GM23338 (cell line): ENCODE data around the gene GDF10. TPM values are rescaled to one million over a fixed set of nuclear protein-coding genes. Genes with fewer than 3 reads are reported as not detected.

Experiments
- ATAC-seq: fragments of 200-7000 bp; cut with Tn5 transposase; 3 replicates; pipeline ENCODE4 v1.9.1; 2020
- DNase-seq: peaks from one replicate; pipeline ENCODE4 v3.0.0-alpha.2; 2015; ENCODE audit warnings: low spot score
- H2AFZ ChIP-seq: fragments of 200-600 bp; sonication (generic); 2 replicates; pipeline ENCODE4 v1.8.0; 2016; ENCODE audit warnings: antibody characterized with exemption, mild to moderate bottlenecking, moderate library complexity
- H3F3A ChIP-seq: fragments of 200-600 bp; sonication (generic); replicated peaks from 2 replicates; pipeline ENCODE4 v1.8.0; 2017; ENCODE audit warnings: antibody characterized with exemption, mixed run types, low read depth
- H3K27ac ChIP-seq: fragments of 200-600 bp; sonication (generic); 2 replicates; pipeline ENCODE4 v1.6.1; 2016; ENCODE audit warnings: low read depth
- H3K27me3 ChIP-seq: fragments of 200-600 bp; sonication (generic); 2 replicates; pipeline ENCODE4 v1.8.0; 2016; ENCODE audit warnings: mild to moderate bottlenecking, mixed run types, moderate library complexity; ENCODE audit not compliant: insufficient read depth
- H3K36me3 ChIP-seq: fragments of 200-600 bp; sonication (generic); 2 replicates; pipeline ENCODE4 v1.8.0; 2016; ENCODE audit warnings: mild to moderate bottlenecking; ENCODE audit not compliant: insufficient read depth
- H3K4me1 ChIP-seq: fragments of 200-600 bp; sonication (generic); 2 replicates; pipeline ENCODE4 v1.8.0; 2016; ENCODE audit warnings: mild to moderate bottlenecking, moderate library complexity; ENCODE audit not compliant: insufficient read depth
- H3K4me2 ChIP-seq: fragments of 200-600 bp; sonication (generic); 2 replicates; pipeline ENCODE4 v1.7.1; 2017; ENCODE audit warnings: mixed run types
- H3K4me3 ChIP-seq: fragments of 200-600 bp; sonication (generic); 2 replicates; pipeline ENCODE4 v1.6.1; 2016; ENCODE audit warnings: mixed run types
- H3K79me2 ChIP-seq: fragments of 200-600 bp; sonication (generic); replicated peaks from 2 replicates; pipeline ENCODE4 v1.8.0; 2017; ENCODE audit warnings: mild to moderate bottlenecking; ENCODE audit not compliant: insufficient read depth
- H3K9me2 ChIP-seq: fragments of 200-600 bp; sonication (generic); 2 replicates; pipeline ENCODE4 v1.8.0; 2017; ENCODE audit not compliant: insufficient read depth
- H4K20me1 ChIP-seq: fragments of 200-600 bp; sonication (generic); replicated peaks from 2 replicates; pipeline ENCODE4 v1.8.0; 2017; ENCODE audit warnings: mild to moderate bottlenecking; ENCODE audit not compliant: insufficient read depth
- H3K27ac Mint-ChIP-seq: 2 replicates; pipeline ENCODE4 v1.8.0; 2020; ENCODE audit warnings: inconsistent platforms, mild to moderate bottlenecking, moderate library complexity, mixed read lengths
- H3K27me3 Mint-ChIP-seq: 3 replicates; pipeline ENCODE4 v1.8.0; 2022; ENCODE audit warnings: low read depth, mild to moderate bottlenecking, moderate library complexity, mixed read lengths, inconsistent platforms; ENCODE audit not compliant: insufficient read depth, poor library complexity
- H3K36me3 Mint-ChIP-seq: 3 replicates; pipeline ENCODE4 v1.8.0; 2021; ENCODE audit warnings: low read depth, mild to moderate bottlenecking, inconsistent platforms, moderate library complexity, mixed read lengths
- H3K4me1 Mint-ChIP-seq: 3 replicates; pipeline ENCODE4 v1.8.0; 2020; ENCODE audit warnings: mild to moderate bottlenecking, inconsistent platforms, mixed read lengths
- H3K4me3 Mint-ChIP-seq: 3 replicates; pipeline ENCODE4 v1.8.0; 2021; ENCODE audit warnings: moderate library complexity, mild to moderate bottlenecking, inconsistent platforms, mixed read lengths
- H3K9me3 Mint-ChIP-seq: 3 replicates; pipeline ENCODE4 v1.8.0; 2020; ENCODE audit warnings: moderate library complexity, mild to moderate bottlenecking, inconsistent platforms, mixed read lengths
- CREB1 ChIP-seq: fragments of 250-450 bp; sonication (Bioruptor Pico); IDR thresholded peaks from 2 replicates; pipeline ENCODE4 v1.5.0; 2020; ENCODE audit warnings: low read depth, mild to moderate bottlenecking, moderate library complexity
- EZH2 ChIP-seq: fragments of 200-600 bp; sonication (generic); IDR thresholded peaks from one replicate; pipeline ENCODE4 v1.8.0; 2017; ENCODE audit warnings: antibody characterized with exemption, mild to moderate bottlenecking, low read depth; ENCODE audit not compliant: unreplicated experiment
- EZH2phosphoT487 ChIP-seq: fragments of 200-600 bp; sonication (generic); IDR thresholded peaks from one replicate; pipeline ENCODE4 v1.8.1; 2018; ENCODE audit warnings: antibody characterized with exemption; ENCODE audit not compliant: unreplicated experiment
- JUNB ChIP-seq: IDR thresholded peaks from one replicate; pipeline ENCODE4 v1.6.1; 2016; ENCODE audit warnings: antibody characterized with exemption; ENCODE audit not compliant: unreplicated experiment
- NANOG ChIP-seq: IDR thresholded peaks from 2 replicates; pipeline ENCODE4 v1.6.1; 2016; ENCODE audit warnings: antibody characterized with exemption, borderline replicate concordance
- POLR2AphosphoS5 ChIP-seq: IDR thresholded peaks from 2 replicates; pipeline ENCODE4 v1.6.1; 2016; ENCODE audit warnings: antibody characterized with exemption, low read depth
- STAT1 ChIP-seq: IDR thresholded peaks from one replicate; pipeline ENCODE4 v1.6.1; 2016; ENCODE audit warnings: antibody characterized with exemption; ENCODE audit not compliant: unreplicated experiment
- ZNF114 ChIP-seq: fragments of 250-450 bp; sonication (Bioruptor Pico); IDR thresholded peaks from 2 replicates; pipeline ENCODE4 v1.5.0; 2020; ENCODE audit warnings: mild to moderate bottlenecking, moderate library complexity
- ZNF331 ChIP-seq: fragments of 250-450 bp; sonication (Bioruptor Pico); IDR thresholded peaks from 2 replicates; pipeline ENCODE4 v1.5.0; 2020; ENCODE audit warnings: low read depth, mild to moderate bottlenecking, moderate library complexity
- polyA plus RNA-seq: library from polyadenylated mRNA; unstranded; fragments of >200 nt; fragmentation: Nextera tagmentation; extraction: Ambion mirVana; gene quantifications from 2 replicates; pipeline ENCODE4 v1.2.1, GENCODE V29; 2016
- total RNA-seq: library from RNA; depleted of rRNA; stranded (reverse); fragments of >200 nt; shearing (Covaris generic); gene quantifications from 2 replicates; pipeline ENCODE4 v1.2.3, GENCODE V29; 2014
- TF ChIP-seq, protein P1 (sequence below): fragments of 250-450 bp; sonication (Bioruptor Pico); IDR thresholded peaks from 2 replicates; pipeline ENCODE4 v1.5.0; 2020; ENCODE audit warnings: mild to moderate bottlenecking, moderate library complexity
- TF ChIP-seq, protein P2 (sequence below), 2 experiments: fragments of 200-600 bp in 1 of 2; sonication (generic) in 1 of 2; conservative IDR thresholded peaks; 2 replicates each; pipeline versions ENCODE4 v1.5.1 to v1.6.1; 2016 to 2017; ENCODE audit warnings: antibody characterized with exemption in 2 of 2, low read depth in 2 of 2, mild to moderate bottlenecking in 2 of 2, moderate library complexity in 1 of 2
- TF ChIP-seq, protein P3 (sequence below): IDR thresholded peaks from 2 replicates; pipeline ENCODE4 v1.6.1; 2016; ENCODE audit warnings: antibody characterized with exemption
- TF ChIP-seq, protein P4 (sequence below): IDR thresholded peaks from one replicate; pipeline ENCODE4 v1.6.1; 2018; ENCODE audit warnings: antibody characterized with exemption; ENCODE audit not compliant: unreplicated experiment

GDF10 gene
- total and polyA plus RNA-seq, 2 experiments from 2014 or later: 0.21 TPM; not detected in 1

- H3K4me1 ChIP-seq: no peaks in the 10 kb centered on the region
- Mint-ChIP-seq H3K9me3 (no peaks in the 10 kb centered on the region), H3K4me3 (no peak overlapping the region), H3K27ac (no peak overlapping the region), H3K4me1 (no peaks in the 10 kb centered on the region; the same call in 2 of the 3 replicates), H3K36me3 (no peaks in the 10 kb centered on the region), H3K27me3 (peaks cover 5% of the 10 kb centered on the region)
- no peaks in the 10 kb centered on the region for H3K79me2 ChIP-seq
- no peak overlapping the region for H3K27ac ChIP-seq
- TF ChIP-seq, protein P1, sequence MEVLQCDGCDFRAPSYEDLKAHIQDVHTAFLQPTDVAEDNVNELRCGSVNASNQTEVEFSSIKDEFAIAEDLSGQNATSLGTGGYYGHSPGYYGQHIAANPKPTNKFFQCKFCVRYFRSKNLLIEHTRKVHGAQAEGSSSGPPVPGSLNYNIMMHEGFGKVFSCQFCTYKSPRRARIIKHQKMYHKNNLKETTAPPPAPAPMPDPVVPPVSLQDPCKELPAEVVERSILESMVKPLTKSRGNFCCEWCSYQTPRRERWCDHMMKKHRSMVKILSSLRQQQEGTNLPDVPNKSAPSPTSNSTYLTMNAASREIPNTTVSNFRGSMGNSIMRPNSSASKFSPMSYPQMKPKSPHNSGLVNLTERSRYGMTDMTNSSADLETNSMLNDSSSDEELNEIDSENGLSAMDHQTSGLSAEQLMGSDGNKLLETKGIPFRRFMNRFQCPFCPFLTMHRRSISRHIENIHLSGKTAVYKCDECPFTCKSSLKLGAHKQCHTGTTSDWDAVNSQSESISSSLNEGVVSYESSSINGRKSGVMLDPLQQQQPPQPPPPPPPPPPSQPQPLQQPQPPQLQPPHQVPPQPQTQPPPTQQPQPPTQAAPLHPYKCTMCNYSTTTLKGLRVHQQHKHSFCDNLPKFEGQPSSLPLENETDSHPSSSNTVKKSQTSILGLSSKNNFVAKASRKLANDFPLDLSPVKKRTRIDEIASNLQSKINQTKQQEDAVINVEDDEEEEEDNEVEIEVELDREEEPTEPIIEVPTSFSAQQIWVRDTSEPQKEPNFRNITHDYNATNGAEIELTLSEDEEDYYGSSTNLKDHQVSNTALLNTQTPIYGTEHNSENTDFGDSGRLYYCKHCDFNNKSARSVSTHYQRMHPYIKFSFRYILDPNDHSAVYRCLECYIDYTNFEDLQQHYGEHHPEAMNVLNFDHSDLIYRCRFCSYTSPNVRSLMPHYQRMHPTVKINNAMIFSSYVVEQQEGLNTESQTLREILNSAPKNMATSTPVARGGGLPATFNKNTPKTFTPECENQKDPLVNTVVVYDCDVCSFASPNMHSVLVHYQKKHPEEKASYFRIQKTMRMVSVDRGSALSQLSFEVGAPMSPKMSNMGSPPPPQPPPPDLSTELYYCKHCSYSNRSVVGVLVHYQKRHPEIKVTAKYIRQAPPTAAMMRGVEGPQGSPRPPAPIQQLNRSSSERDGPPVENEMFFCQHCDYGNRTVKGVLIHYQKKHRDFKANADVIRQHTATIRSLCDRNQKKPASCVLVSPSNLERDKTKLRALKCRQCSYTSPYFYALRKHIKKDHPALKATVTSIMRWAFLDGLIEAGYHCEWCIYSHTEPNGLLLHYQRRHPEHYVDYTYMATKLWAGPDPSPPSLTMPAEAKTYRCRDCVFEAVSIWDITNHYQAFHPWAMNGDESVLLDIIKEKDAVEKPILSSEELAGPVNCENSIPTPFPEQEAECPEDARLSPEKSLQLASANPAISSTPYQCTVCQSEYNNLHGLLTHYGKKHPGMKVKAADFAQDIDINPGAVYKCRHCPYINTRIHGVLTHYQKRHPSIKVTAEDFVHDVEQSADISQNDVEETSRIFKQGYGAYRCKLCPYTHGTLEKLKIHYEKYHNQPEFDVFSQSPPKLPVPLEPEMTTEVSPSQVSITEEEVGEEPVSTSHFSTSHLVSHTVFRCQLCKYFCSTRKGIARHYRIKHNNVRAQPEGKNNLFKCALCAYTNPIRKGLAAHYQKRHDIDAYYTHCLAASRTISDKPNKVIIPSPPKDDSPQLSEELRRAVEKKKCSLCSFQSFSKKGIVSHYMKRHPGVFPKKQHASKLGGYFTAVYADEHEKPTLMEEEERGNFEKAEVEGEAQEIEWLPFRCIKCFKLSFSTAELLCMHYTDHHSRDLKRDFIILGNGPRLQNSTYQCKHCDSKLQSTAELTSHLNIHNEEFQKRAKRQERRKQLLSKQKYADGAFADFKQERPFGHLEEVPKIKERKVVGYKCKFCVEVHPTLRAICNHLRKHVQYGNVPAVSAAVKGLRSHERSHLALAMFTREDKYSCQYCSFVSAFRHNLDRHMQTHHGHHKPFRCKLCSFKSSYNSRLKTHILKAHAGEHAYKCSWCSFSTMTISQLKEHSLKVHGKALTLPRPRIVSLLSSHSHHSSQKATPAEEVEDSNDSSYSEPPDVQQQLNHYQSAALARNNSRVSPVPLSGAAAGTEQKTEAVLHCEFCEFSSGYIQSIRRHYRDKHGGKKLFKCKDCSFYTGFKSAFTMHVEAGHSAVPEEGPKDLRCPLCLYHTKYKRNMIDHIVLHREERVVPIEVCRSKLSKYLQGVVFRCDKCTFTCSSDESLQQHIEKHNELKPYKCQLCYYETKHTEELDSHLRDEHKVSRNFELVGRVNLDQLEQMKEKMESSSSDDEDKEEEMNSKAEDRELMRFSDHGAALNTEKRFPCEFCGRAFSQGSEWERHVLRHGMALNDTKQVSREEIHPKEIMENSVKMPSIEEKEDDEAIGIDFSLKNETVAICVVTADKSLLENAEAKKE (CRISPR knock-in tag): no peak
- TF ChIP-seq NANOG (no peak), CREB1 (no peak), ZNF114 (CRISPR knock-in tag) (no peak), JUNB (no peak), STAT1 (no peak), ZNF331 (CRISPR knock-in tag) (no peak), EZH2phosphoT487 (no peak), EZH2 (no peak), POLR2AphosphoS5 (no peak)
- TF ChIP-seq, protein P2, sequence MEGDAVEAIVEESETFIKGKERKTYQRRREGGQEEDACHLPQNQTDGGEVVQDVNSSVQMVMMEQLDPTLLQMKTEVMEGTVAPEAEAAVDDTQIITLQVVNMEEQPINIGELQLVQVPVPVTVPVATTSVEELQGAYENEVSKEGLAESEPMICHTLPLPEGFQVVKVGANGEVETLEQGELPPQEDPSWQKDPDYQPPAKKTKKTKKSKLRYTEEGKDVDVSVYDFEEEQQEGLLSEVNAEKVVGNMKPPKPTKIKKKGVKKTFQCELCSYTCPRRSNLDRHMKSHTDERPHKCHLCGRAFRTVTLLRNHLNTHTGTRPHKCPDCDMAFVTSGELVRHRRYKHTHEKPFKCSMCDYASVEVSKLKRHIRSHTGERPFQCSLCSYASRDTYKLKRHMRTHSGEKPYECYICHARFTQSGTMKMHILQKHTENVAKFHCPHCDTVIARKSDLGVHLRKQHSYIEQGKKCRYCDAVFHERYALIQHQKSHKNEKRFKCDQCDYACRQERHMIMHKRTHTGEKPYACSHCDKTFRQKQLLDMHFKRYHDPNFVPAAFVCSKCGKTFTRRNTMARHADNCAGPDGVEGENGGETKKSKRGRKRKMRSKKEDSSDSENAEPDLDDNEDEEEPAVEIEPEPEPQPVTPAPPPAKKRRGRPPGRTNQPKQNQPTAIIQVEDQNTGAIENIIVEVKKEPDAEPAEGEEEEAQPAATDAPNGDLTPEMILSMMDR (conservative IDR thresholded peaks at IDR 0.05; ENCODE audit: low read depth in 2 of 2): no peak
- TF ChIP-seq, protein P3, sequence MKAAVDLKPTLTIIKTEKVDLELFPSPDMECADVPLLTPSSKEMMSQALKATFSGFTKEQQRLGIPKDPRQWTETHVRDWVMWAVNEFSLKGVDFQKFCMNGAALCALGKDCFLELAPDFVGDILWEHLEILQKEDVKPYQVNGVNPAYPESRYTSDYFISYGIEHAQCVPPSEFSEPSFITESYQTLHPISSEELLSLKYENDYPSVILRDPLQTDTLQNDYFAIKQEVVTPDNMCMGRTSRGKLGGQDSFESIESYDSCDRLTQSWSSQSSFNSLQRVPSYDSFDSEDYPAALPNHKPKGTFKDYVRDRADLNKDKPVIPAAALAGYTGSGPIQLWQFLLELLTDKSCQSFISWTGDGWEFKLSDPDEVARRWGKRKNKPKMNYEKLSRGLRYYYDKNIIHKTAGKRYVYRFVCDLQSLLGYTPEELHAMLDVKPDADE: no peak
- TF ChIP-seq, protein P4, sequence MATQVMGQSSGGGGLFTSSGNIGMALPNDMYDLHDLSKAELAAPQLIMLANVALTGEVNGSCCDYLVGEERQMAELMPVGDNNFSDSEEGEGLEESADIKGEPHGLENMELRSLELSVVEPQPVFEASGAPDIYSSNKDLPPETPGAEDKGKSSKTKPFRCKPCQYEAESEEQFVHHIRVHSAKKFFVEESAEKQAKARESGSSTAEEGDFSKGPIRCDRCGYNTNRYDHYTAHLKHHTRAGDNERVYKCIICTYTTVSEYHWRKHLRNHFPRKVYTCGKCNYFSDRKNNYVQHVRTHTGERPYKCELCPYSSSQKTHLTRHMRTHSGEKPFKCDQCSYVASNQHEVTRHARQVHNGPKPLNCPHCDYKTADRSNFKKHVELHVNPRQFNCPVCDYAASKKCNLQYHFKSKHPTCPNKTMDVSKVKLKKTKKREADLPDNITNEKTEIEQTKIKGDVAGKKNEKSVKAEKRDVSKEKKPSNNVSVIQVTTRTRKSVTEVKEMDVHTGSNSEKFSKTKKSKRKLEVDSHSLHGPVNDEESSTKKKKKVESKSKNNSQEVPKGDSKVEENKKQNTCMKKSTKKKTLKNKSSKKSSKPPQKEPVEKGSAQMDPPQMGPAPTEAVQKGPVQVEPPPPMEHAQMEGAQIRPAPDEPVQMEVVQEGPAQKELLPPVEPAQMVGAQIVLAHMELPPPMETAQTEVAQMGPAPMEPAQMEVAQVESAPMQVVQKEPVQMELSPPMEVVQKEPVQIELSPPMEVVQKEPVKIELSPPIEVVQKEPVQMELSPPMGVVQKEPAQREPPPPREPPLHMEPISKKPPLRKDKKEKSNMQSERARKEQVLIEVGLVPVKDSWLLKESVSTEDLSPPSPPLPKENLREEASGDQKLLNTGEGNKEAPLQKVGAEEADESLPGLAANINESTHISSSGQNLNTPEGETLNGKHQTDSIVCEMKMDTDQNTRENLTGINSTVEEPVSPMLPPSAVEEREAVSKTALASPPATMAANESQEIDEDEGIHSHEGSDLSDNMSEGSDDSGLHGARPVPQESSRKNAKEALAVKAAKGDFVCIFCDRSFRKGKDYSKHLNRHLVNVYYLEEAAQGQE: no peak
- H3K27me3 ChIP-seq: no peaks in the 10 kb centered on the region
- H3K4me3 ChIP-seq: no peak overlapping the region
- H4K20me1 ChIP-seq: no peaks in the 10 kb centered on the region
- no peaks in the 10 kb centered on the region for H3K36me3 ChIP-seq
- H3F3A ChIP-seq: no peaks in the 10 kb centered on the region
- H3K4me2 ChIP-seq: no peak overlapping the region
- DNase-seq (no peak), ATAC-seq (no peak)
- H2AFZ ChIP-seq: no peak overlapping the region
- peaks cover 9% of the 10 kb centered on the region; the same call in 1 of the 2 replicates for H3K9me2 ChIP-seq
Measured at GRCh38 chr10:47259466-47259865, 40.5 kb upstream of the GDF10 start.
